C4-2B (cell line): Measurements from ENCODE around the gene IFNL4.
A peak's percentile ranks its signal among the peaks of the same experiment; 100 is the strongest.

Experiments
- H3K27ac ChIP-seq: fragments of 450-650 bp; 2 replicates; pipeline ENCODE4 v1.5.1; 2017
- ZFX ChIP-seq: fragments of 450-650 bp; IDR thresholded peaks from 2 replicates; pipeline ENCODE4 v1.6.1; 2017
- TF ChIP-seq, protein P1 (sequence below): fragments of 450-650 bp; conservative IDR thresholded peaks from 2 replicates; pipeline ENCODE4 v1.5.1; 2017; ENCODE audit warnings: mild to moderate bottlenecking

Gene IFNL4

GRCh38 chr19:39240421-39240820 is 8.2 kb downstream of the IFNL4 start:
- TF ChIP-seq, protein P1, sequence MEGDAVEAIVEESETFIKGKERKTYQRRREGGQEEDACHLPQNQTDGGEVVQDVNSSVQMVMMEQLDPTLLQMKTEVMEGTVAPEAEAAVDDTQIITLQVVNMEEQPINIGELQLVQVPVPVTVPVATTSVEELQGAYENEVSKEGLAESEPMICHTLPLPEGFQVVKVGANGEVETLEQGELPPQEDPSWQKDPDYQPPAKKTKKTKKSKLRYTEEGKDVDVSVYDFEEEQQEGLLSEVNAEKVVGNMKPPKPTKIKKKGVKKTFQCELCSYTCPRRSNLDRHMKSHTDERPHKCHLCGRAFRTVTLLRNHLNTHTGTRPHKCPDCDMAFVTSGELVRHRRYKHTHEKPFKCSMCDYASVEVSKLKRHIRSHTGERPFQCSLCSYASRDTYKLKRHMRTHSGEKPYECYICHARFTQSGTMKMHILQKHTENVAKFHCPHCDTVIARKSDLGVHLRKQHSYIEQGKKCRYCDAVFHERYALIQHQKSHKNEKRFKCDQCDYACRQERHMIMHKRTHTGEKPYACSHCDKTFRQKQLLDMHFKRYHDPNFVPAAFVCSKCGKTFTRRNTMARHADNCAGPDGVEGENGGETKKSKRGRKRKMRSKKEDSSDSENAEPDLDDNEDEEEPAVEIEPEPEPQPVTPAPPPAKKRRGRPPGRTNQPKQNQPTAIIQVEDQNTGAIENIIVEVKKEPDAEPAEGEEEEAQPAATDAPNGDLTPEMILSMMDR: no peak
- TF ChIP-seq ZFX: no peak
- H3K27ac ChIP-seq: no peak overlapping the region

DNA sequence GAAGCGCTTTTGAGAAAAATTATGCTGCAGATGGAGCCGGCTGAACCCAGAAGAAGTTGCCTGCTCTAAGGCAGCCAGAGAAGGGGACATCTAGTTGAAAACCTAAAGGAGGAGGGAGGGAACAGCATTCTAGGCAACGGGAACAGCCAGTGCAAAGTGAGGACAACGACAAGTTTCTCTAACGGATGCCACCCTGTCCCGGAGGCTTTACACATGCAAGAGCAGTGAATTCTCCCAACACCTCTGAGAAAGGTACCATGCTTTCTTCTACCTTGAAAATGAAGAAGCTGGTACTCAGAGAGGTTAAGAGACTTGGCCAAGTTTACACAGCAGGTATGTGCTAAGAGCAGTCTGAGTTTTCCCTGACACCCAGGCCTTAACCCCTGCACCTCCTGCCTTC is 9.7 kb downstream of the IFNL4 start:
- no peak for TF ChIP-seq ZFX
- TF ChIP-seq, protein P1: no peak
- no peak overlapping the region for H3K27ac ChIP-seq

DNA sequence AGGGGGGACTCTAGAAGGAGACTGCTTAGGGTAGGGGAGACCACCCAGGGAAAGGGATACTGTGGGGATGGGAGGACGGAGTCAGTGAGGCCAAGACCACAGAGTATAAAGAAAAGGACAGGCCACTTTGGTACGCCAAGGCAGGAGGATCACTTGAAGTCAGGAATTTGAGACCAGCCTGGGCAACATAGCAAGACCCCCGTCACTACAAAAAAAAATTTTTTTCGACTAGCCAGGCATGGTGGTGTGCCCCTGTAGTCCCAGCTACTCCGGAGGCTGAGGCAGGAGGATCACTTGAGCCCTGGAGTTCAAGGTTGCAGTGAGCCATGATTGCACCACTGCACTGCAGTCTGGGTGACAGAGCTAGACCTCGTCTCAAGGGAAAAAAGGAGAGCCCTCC is 10.4 kb downstream of the IFNL4 start:
- TF ChIP-seq, protein P1: no peak
- no peak for TF ChIP-seq ZFX
- H3K27ac ChIP-seq: peak overlapping the region; percentile 42

DNA sequence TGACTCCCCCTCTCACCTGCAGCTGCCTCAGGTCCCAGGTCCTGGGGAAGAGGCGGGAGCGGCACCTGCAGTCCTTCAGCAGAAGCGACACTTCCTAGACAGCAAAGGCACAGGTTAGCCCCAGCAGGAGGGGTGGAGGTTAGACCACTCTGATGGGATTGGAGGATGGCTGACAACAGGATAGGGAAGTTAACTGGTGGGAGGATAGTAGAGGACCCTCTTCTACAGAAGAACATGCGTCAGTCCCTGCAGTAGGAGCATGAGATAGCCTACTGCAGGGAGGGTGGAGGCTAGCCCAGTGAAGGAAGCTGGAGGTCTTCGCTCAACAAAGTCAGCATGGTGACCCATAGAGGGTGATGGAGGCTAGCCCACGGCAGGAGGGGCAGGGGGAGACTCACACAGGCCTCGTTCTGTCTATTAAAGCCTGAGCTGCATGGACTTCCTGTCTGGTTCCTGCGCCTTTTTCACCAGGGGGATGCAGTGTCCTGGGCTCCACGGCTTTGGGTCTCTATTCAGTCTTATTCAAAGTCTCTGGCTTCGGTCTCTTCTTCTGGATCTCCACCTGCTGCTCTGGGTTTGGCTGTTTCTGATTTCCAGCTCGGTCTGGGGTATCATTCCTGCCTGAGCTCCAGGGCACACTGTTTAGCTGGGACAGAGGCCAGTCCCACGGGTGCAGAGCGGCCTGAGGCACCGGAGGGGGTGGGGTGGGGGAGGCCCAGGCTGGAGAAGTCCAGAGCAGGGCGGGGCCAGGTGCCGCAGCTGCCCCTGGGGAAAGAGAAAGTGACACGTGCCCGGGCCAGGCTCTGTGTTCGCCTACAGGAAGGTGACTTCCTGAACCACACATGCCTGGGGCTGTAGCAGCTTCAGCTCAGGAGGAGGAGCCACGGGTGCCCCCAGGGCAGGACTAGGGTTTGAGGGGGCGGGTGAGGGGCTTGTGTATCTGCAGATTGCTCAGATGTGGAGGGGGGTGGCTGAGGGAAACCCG is 11.2 kb downstream of the IFNL4 start:
- peak overlapping the region; percentile 42 for H3K27ac ChIP-seq
- TF ChIP-seq ZFX: no peak
- TF ChIP-seq, protein P1: no peak

DNA sequence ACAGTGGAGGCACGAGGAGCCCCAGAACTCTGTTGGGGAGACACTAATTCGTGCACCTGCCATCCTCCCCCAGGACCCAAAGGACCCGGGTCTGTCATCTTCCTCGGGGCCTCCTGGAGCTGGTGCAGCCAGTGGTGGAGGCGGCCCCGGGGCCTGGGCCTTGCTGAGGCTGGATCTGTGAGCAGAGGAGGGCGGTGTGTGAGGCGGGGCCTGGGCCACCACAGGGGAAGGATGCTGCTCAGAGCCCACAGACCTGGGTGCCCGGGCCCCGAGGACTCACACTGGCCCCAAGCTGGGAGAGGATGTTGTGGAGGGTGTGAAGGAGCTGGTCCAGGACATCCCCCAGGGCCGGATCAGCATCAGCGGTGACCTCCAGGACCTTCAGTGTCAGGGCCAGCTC is 12.1 kb downstream of the IFNL4 start:
- no peak overlapping the region for H3K27ac ChIP-seq
- no peak for TF ChIP-seq ZFX
- TF ChIP-seq, protein P1: no peak

GRCh38 chr19:39232708-39233107 is 15.9 kb downstream of the IFNL4 start:
- TF ChIP-seq, protein P1: no peak
- no peak for TF ChIP-seq ZFX
- H3K27ac ChIP-seq: no peak overlapping the region

GRCh38 chr19:39230096-39230764 is 18.4 kb downstream of the IFNL4 start:
- TF ChIP-seq ZFX: no peak
- TF ChIP-seq, protein P1: no peak

More at GRCh38 chr19:39230096-39230764, 18.4 kb downstream of the IFNL4 start:
- H3K27ac ChIP-seq: no peak overlapping the region
